Natural killer cell (primary cell): ENCODE results near the gene SDS. TPM values are rescaled to one million over a fixed set of nuclear protein-coding genes. Genes with fewer than 3 reads are reported as not detected.

Experiments
- ATAC-seq, 3 donors: fragments of 150-1000 bp in 2 of 3; fragments of 200-7000 bp in 1 of 3; cut with Tn5 transposase; 1 replicate in 1 of 3; 2 replicates in 2 of 3; pipeline ENCODE4 v1.10.0; 2021; ENCODE audit warnings: mild to moderate bottlenecking in 2 of 3, moderate library complexity in 2 of 3
- DNase-seq, 2 donors: peaks; one replicate each; pipeline versions ENCODE4 v3.0.0 to v3.0.0-alpha.2; 2013 to 2021; ENCODE audit warnings: mixed read lengths in 1 of 2
- H3K27ac ChIP-seq: one replicate; pipeline ENCODE4 v1.5.1; 2013; ENCODE audit warnings: mild to moderate bottlenecking, low read length
- H3K27me3 ChIP-seq: one replicate; pipeline ENCODE4 v1.6.1; 2013; ENCODE audit warnings: low read length; ENCODE audit not compliant: control insufficient read depth, insufficient read depth
- H3K36me3 ChIP-seq: one replicate; pipeline ENCODE4 v1.6.1; 2013; ENCODE audit warnings: low read length; ENCODE audit not compliant: control insufficient read depth, insufficient read depth
- H3K4me1 ChIP-seq: one replicate; pipeline ENCODE4 v1.6.1; 2013; ENCODE audit warnings: low read length; ENCODE audit not compliant: control insufficient read depth, insufficient read depth
- H3K4me3 ChIP-seq: one replicate; pipeline ENCODE4 v1.5.1; 2013; ENCODE audit warnings: low read length
- H3K9me3 ChIP-seq: one replicate; pipeline ENCODE4 v1.6.1; 2013; ENCODE audit warnings: low read length; ENCODE audit not compliant: control insufficient read depth, insufficient read depth
- H3K27ac Mint-ChIP-seq, 2 donors: one replicate each; pipeline ENCODE4 v1.8.0; 2022; ENCODE audit warnings: mild to moderate bottlenecking in 2 of 2, mixed read lengths in 2 of 2, moderate library complexity in 1 of 2
- H3K27me3 Mint-ChIP-seq, 2 donors: one replicate each; pipeline ENCODE4 v1.8.0; 2022; ENCODE audit warnings: low read depth in 2 of 2, mixed read lengths in 2 of 2
- H3K36me3 Mint-ChIP-seq: one replicate; pipeline ENCODE4 v1.8.0; 2022; ENCODE audit warnings: mixed read lengths
- H3K4me1 Mint-ChIP-seq, 2 donors: one replicate each; pipeline ENCODE4 v1.8.0; 2022; ENCODE audit warnings: mixed read lengths in 2 of 2
- H3K4me3 Mint-ChIP-seq: one replicate; pipeline ENCODE4 v1.8.0; 2022; ENCODE audit warnings: mild to moderate bottlenecking, moderate library complexity, mixed read lengths
- H3K9me3 Mint-ChIP-seq, 2 donors: one replicate each; pipeline ENCODE4 v1.8.0; 2022; ENCODE audit warnings: mixed read lengths in 2 of 2
- WGBS: methylation state at CpG from one replicate; pipeline ENCODE4 v1.1.7; 2013; ENCODE audit warnings: missing lambda C conversion rate; ENCODE audit not compliant: insufficient coverage; 5-methylcytosine and 5-hydroxymethylcytosine counted together
- intact Hi-C: fragments of 100-400 bp; cut with micrococcal nuclease; formaldehyde crosslinking; loops from one replicate; pipeline ENCODE4 v1.14.2; 2022
- total RNA-seq, 4 donors: library from RNA; stranded (reverse); fragments of 120-200 nt in 1 of 4; gene quantifications; one replicate each; pipeline versions ENCODE4 v1.2.3 to v1.2.4, GENCODE V29; 2013 to 2022
- TF ChIP-seq, protein P1 (sequence below): fragments of 200-600 bp; IDR thresholded peaks from one replicate; pipeline ENCODE4 v1.8.0; 2022; ENCODE audit warnings: antibody characterized with exemption

Gene SDS, protein sequence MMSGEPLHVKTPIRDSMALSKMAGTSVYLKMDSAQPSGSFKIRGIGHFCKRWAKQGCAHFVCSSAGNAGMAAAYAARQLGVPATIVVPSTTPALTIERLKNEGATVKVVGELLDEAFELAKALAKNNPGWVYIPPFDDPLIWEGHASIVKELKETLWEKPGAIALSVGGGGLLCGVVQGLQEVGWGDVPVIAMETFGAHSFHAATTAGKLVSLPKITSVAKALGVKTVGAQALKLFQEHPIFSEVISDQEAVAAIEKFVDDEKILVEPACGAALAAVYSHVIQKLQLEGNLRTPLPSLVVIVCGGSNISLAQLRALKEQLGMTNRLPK
- total RNA-seq: not detected
- 0.70 TPM for total RNA-seq (2013)

DNA sequence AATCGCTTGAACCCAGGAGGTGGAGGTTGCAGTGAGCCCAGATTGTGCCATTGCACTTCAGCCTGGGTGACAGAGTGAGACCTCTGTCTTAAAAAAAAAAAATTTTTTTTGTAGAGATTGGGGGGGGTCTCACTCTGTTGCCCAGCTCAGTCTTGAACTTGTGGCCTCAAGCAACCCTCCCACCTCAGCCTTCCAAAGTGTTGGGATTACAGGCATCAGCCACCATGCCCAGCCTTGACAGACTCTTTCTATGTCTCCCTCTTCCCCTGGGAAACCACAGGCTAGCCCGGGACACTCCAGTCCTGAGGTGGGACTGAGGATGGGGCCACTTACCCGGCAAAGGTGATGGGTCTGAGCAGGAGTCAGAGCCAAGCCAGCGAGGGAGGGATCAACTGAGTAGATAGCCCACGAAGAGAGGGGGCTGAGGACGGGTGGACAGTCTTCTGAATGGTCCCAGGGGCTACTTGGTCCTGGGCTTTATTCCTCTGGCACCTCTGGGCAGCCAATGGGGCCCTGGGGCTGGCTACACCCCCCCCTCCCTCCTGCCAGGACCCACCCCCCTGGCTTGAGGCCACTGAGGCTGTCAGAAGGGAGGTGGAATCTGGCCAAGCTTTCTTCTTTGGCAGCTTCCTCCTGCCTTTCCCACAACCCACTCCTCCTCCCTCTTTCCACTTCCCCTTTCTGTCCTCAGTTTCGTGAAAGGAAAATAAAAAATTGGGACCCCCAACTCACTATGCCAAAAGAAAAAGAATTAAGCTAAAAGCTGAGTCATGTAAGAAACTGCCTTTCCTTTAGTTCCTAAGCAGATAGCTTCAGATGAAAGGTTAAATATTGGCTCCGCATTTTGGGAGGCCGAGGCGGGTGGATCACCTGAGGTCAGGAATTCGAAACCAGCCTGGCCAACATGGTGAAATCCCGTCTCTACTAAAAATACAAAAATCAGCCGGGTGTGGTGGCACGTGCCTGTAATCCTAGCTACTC is at the start of gene SDS:
Gene SDS (minus strand): TSS at position 453 of the 981 bp plus-strand sequence. CDS start 4,179 bp downstream, outside the sequence.
- no peaks in the 10 kb centered on the region for H3K9me3 ChIP-seq
- intact Hi-C loops: no loop called here
- no peaks in the 10 kb centered on the region for H3K4me1 ChIP-seq
- no peak for ATAC-seq
- no peak within 1 kb of the TSS for H3K4me3 ChIP-seq
- 16% methylated on average over 13 of the region's 14 CpGs for WGBS
- peaks cover 0 to 6% of the 10 kb centered on the region in 2 donors for H3K27me3 Mint-ChIP-seq
- H3K27me3 ChIP-seq: no peaks in the 10 kb centered on the region
- H3K36me3 Mint-ChIP-seq: no peaks in the 10 kb centered on the region
- no peaks in the 10 kb centered on the region for H3K4me1 Mint-ChIP-seq
- H3K36me3 ChIP-seq: no peaks in the 10 kb centered on the region
- no peak within 1 kb of the TSS for H3K27ac Mint-ChIP-seq
- H3K9me3 Mint-ChIP-seq: no peaks in the 10 kb centered on the region
- H3K27ac ChIP-seq: no peak within 1 kb of the TSS
- TF ChIP-seq, protein P1, sequence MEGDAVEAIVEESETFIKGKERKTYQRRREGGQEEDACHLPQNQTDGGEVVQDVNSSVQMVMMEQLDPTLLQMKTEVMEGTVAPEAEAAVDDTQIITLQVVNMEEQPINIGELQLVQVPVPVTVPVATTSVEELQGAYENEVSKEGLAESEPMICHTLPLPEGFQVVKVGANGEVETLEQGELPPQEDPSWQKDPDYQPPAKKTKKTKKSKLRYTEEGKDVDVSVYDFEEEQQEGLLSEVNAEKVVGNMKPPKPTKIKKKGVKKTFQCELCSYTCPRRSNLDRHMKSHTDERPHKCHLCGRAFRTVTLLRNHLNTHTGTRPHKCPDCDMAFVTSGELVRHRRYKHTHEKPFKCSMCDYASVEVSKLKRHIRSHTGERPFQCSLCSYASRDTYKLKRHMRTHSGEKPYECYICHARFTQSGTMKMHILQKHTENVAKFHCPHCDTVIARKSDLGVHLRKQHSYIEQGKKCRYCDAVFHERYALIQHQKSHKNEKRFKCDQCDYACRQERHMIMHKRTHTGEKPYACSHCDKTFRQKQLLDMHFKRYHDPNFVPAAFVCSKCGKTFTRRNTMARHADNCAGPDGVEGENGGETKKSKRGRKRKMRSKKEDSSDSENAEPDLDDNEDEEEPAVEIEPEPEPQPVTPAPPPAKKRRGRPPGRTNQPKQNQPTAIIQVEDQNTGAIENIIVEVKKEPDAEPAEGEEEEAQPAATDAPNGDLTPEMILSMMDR: no peak
- no peak within 1 kb of the TSS for H3K4me3 Mint-ChIP-seq
- DNase-seq: no peak

DNA sequence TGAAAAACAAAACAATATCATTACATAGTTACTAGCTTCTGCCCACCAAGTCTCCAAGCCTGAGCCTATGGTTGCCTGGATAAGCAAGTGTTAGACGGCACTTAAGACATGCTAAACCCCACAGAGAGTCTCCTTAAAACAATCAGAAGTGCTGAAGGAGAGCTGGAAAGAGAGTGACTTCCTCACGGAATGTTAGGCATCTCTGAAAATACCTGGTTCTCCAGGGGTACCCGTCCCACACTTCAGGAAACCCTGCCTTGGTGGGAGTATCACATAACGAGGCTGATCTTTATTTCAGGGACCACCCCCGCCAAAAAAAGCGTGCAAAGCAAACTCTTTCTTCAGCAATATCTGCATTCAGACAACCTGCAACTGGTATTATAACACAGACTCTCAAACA is 49.6 kb upstream of the SDS start:
- no peak overlapping the region for H3K4me3 ChIP-seq
- H3K4me1 ChIP-seq: no peaks in the 10 kb centered on the region
- WGBS: 45% methylated on average over 5 of the region's 6 CpGs
- Mint-ChIP-seq H3K4me3 (no peak overlapping the region), H3K4me1 (no peaks in the 10 kb centered on the region), H3K9me3 (no peaks in the 10 kb centered on the region), H3K27ac (no peak overlapping the region), H3K27me3 (peaks cover 13 to 23% of the 10 kb centered on the region in 2 donors), H3K36me3 (no peaks in the 10 kb centered on the region)
- H3K9me3 ChIP-seq: no peaks in the 10 kb centered on the region
- no peaks in the 10 kb centered on the region for H3K27me3 ChIP-seq
- ATAC-seq: no peak
- H3K27ac ChIP-seq: no peak overlapping the region
- DNase-seq: no peak
- no peaks in the 10 kb centered on the region for H3K36me3 ChIP-seq
- intact Hi-C loops: no loop called here
- TF ChIP-seq, protein P1: no peak

DNA sequence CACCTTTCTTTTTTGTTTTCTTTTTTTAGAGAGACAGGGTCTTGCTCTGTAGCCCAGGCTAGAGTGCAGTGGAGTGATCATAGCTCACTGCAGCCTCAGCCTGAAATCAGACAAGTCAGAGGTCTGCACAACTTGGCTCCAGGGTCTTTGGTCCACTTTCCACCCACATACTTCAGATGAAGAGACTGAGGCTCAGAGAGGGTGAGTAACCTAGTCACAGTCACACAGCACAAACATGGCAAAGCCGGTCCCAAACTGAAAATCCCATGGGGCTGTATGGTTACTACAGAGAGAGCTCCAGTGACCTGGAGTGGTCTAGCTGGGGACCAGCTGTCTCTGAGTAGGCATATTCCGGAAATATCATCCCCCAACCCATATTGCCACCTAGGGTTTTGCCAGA is 48.8 kb upstream of the SDS start:
- Mint-ChIP-seq H3K4me3 (no peak overlapping the region), H3K4me1 (no peaks in the 10 kb centered on the region), H3K9me3 (no peaks in the 10 kb centered on the region), H3K27me3 (peaks cover 13 to 25% of the 10 kb centered on the region in 2 donors), H3K36me3 (no peaks in the 10 kb centered on the region), H3K27ac (no peak overlapping the region)
- peak in 1 of 3 donors; percentile 21 for ATAC-seq
- intact Hi-C loops: no loop called here
- TF ChIP-seq, protein P1: no peak
- H3K36me3 ChIP-seq: no peaks in the 10 kb centered on the region
- no peak for DNase-seq
- no peaks in the 10 kb centered on the region for H3K27me3 ChIP-seq
- WGBS: 86% methylated on average over 2 of the region's 2 CpGs
- no peaks in the 10 kb centered on the region for H3K9me3 ChIP-seq
- H3K4me3 ChIP-seq: no peak overlapping the region
- no peak overlapping the region for H3K27ac ChIP-seq
- H3K4me1 ChIP-seq: no peaks in the 10 kb centered on the region
